Colon (tissue), 2 donors: ENCODE measurements around the gene HMGCLL1.

Experiments
- FAIRE-seq: peaks from 2 replicates; lab custom pipeline; 2012; peaks lifted over from hg19 to GRCh38; lab: Jason Lieb, UNC
- donor health status: control.
- donor health status: control.

HMGCLL1 gene

GRCh38 chr6:55578537-55579363, at the start of gene HMGCLL1:
TSS of gene HMGCLL1 (minus strand) at chr6:55579192. CDS start at chr6:55579055, 137 bp downstream.
- no peak for FAIRE-seq

- FAIRE-seq, result no peak
These were observed 43.0 kb upstream of the HMGCLL1 start for GRCh38 chr6:55621993-55622392.

GRCh38 chr6:55621244-55621643, 42.3 kb upstream of the HMGCLL1 start:
- no peak for FAIRE-seq

GRCh38 chr6:55617272-55617671, 38.3 kb upstream of the HMGCLL1 start:
- FAIRE-seq, result no peak

GRCh38 chr6:55604021-55604420, 25.0 kb upstream of the HMGCLL1 start:
- FAIRE-seq, result no peak

GRCh38 chr6:55601120-55601519, 22.1 kb upstream of the HMGCLL1 start:
- no peak for FAIRE-seq

GRCh38 chr6:55594442-55594841, 15.4 kb upstream of the HMGCLL1 start:
- FAIRE-seq, result no peak

GRCh38 chr6:55584654-55585354, 5.8 kb upstream of the HMGCLL1 start:
- FAIRE-seq, result no peak

GRCh38 chr6:55576811-55577210, 2.2 kb downstream of the HMGCLL1 start:
- FAIRE-seq, result no peak

- FAIRE-seq, result no peak
These were observed 4.4 kb downstream of the HMGCLL1 start for GRCh38 chr6:55574556-55574955.

- FAIRE-seq, result no peak
These were observed 9.4 kb downstream of the HMGCLL1 start for GRCh38 chr6:55569638-55570037.

GRCh38 chr6:55568808-55569439, 10.1 kb downstream of the HMGCLL1 start:
- no peak for FAIRE-seq

- FAIRE-seq, result no peak
These were observed 11.4 kb downstream of the HMGCLL1 start for GRCh38 chr6:55567558-55567957.

- no peak for FAIRE-seq
These were observed 12.8 kb downstream of the HMGCLL1 start for GRCh38 chr6:55566036-55566710.

GRCh38 chr6:55562318-55562717, 16.7 kb downstream of the HMGCLL1 start:
- FAIRE-seq, result no peak

GRCh38 chr6:55560290-55560885, 18.6 kb downstream of the HMGCLL1 start:
- no peak for FAIRE-seq

GRCh38 chr6:55557146-55557545, 21.8 kb downstream of the HMGCLL1 start:
- no peak for FAIRE-seq

GRCh38 chr6:55545791-55546190, 33.2 kb downstream of the HMGCLL1 start:
- FAIRE-seq, result no peak

GRCh38 chr6:55543633-55544309, 35.2 kb downstream of the HMGCLL1 start:
- no peak for FAIRE-seq

GRCh38 chr6:55541024-55541423, 38.0 kb downstream of the HMGCLL1 start:
- no peak for FAIRE-seq

GRCh38 chr6:55536391-55536956, 42.5 kb downstream of the HMGCLL1 start:
- peak; percentile 10 for FAIRE-seq
